Stimulated activated memory B cell treated with anti-CD40 and anti-IgM and Interleukin-4, amounts not matched to agents 10 μg/mL and 1 μg/mL and 100 μg/mL, for 72 hours (primary cell): ENCODE data around the gene SH3RF3.

Source experiments
- ATAC-seq: fragments of 150-1000 bp; cut with Tn5 transposase; 2 replicates; pipeline ENCODE4 v1.10.0; 2021
- H3K27ac Mint-ChIP-seq: one replicate; pipeline ENCODE4 v1.8.0; 2022; ENCODE audit warnings: mild to moderate bottlenecking, mixed read lengths
- H3K27me3 Mint-ChIP-seq: one replicate; pipeline ENCODE4 v1.8.0; 2022; ENCODE audit warnings: mixed read lengths
- H3K36me3 Mint-ChIP-seq: one replicate; pipeline ENCODE4 v1.8.0; 2022; ENCODE audit warnings: mixed read lengths
- H3K4me1 Mint-ChIP-seq: one replicate; pipeline ENCODE4 v1.8.0; 2022; ENCODE audit warnings: mixed read lengths
- H3K4me3 Mint-ChIP-seq: one replicate; pipeline ENCODE4 v1.8.0; 2022; ENCODE audit warnings: mild to moderate bottlenecking, moderate library complexity, mixed read lengths
- H3K9me3 Mint-ChIP-seq: one replicate; pipeline ENCODE4 v1.8.0; 2022; ENCODE audit warnings: mixed read lengths

Gene SH3RF3

GRCh38 chr2:109128048-109128615 is 873 bp upstream of the SH3RF3 start:
- Mint-ChIP-seq H3K27ac (no peak overlapping the region), H3K4me1 (peaks cover 21% of the 10 kb centered on the region), H3K36me3 (peaks cover 5% of the 10 kb centered on the region), H3K4me3 (peak overlapping the region; percentile 66), H3K27me3 (peaks cover 69% of the 10 kb centered on the region), H3K9me3 (no peaks in the 10 kb centered on the region)
- ATAC-seq: peak; percentile 29

GRCh38 chr2:109129356-109129920 is 433 bp downstream of the SH3RF3 start:
- H3K27ac Mint-ChIP-seq: no peak overlapping the region
- no peak overlapping the region for H3K4me3 Mint-ChIP-seq
- H3K27me3 Mint-ChIP-seq: peaks cover 75% of the 10 kb centered on the region
- H3K9me3 Mint-ChIP-seq: no peaks in the 10 kb centered on the region
- peaks cover 5% of the 10 kb centered on the region for H3K36me3 Mint-ChIP-seq
- ATAC-seq: no peak
- peaks cover 21% of the 10 kb centered on the region for H3K4me1 Mint-ChIP-seq

GRCh38 chr2:109129921-109130722 is 1.1 kb downstream of the SH3RF3 start:
- Mint-ChIP-seq H3K9me3 (no peaks in the 10 kb centered on the region), H3K27me3 (peaks cover 75% of the 10 kb centered on the region), H3K4me3 (peak overlapping the region; percentile 72), H3K27ac (no peak overlapping the region), H3K4me1 (peaks cover 21% of the 10 kb centered on the region), H3K36me3 (peaks cover 5% of the 10 kb centered on the region)
- no peak for ATAC-seq

DNA sequence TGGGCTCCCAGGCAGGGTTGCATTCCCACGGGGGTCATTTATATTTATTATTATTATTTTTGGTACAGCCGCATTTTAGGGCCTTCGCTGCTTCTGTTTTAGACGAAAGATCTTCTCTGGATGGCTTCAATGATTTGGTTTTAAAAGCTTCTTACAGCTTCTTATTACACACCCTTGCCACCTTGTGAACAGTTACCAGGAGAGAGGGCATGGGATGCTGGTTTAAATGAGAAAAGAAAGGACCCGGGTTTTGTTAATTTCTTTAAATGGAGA is 1.7 kb downstream of the SH3RF3 start:
- peaks cover 21% of the 10 kb centered on the region for H3K4me1 Mint-ChIP-seq
- H3K27me3 Mint-ChIP-seq: peaks cover 75% of the 10 kb centered on the region
- peaks cover 5% of the 10 kb centered on the region for H3K36me3 Mint-ChIP-seq
- H3K9me3 Mint-ChIP-seq: no peaks in the 10 kb centered on the region
- no peak overlapping the region for H3K27ac Mint-ChIP-seq
- no peak for ATAC-seq
- H3K4me3 Mint-ChIP-seq: no peak overlapping the region

DNA sequence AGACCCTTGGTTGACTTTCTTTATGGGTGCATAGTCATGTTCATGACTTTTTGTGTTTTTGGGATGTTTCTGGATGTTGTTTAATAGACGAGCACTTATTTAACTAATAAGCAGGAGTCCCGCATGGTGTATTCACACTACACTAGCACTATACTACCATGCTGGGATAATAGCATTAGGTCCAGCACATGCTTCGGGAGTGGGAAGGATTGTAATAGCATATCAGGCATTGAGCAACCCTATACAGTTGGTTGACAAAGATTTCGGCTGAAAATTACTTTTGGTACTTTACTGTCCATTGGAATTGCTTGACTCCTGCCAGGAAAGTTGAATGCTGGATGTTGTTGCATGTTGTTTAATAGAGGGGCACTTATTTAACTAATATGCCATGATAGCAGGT is 2.8 kb downstream of the SH3RF3 start:
- Mint-ChIP-seq H3K4me1 (peaks cover 21% of the 10 kb centered on the region), H3K27ac (no peak overlapping the region), H3K4me3 (no peak overlapping the region), H3K27me3 (peaks cover 66% of the 10 kb centered on the region), H3K9me3 (no peaks in the 10 kb centered on the region), H3K36me3 (peaks cover 5% of the 10 kb centered on the region)
- ATAC-seq: no peak

DNA sequence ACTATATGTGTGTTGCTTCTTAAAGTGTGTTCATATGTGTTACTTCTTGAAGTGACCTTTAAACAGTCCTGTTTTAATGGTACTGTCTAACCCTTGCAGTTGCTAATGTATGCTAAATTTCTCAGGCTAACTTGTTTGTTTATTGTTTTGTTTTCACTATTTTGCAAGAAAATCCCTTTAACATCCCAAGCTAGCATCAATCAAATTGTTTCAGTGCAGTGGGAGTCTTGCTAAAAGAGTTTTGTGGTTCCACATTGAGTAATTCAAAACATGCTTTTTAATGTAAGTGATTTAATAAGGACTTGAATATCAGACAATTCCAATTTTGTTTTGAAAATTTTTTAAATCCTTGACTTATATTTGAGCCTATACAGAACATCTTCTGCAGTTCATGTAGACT is 3.6 kb downstream of the SH3RF3 start:
- Mint-ChIP-seq H3K4me1 (peaks cover 21% of the 10 kb centered on the region), H3K27me3 (peaks cover 64% of the 10 kb centered on the region), H3K9me3 (no peaks in the 10 kb centered on the region), H3K27ac (no peak overlapping the region), H3K36me3 (peaks cover 5% of the 10 kb centered on the region), H3K4me3 (no peak overlapping the region)
- ATAC-seq: no peak

DNA sequence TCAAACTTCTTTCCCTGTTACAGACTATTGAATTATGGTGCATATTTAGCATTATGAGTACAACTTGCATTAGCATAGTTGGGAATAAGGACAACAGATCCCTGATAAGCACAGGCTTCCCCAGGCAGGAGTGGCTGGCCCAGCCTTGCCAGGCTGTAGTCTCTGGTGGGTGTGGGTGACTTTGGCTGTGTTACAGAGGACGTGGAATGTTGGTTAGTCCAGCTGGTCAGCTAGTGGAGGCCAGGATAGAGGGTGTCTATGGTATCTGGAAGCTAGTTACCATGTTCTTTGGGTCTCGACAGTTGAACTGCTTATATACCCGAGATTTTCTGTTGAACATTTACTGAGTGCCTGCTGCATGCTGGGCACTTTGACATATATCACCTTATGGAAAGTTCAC is 4.7 kb downstream of the SH3RF3 start:
- Mint-ChIP-seq H3K27me3 (peaks cover 62% of the 10 kb centered on the region), H3K4me1 (peaks cover 10% of the 10 kb centered on the region), H3K27ac (no peak overlapping the region), H3K4me3 (no peak overlapping the region), H3K36me3 (peaks cover 5% of the 10 kb centered on the region), H3K9me3 (no peaks in the 10 kb centered on the region)
- ATAC-seq: no peak

DNA sequence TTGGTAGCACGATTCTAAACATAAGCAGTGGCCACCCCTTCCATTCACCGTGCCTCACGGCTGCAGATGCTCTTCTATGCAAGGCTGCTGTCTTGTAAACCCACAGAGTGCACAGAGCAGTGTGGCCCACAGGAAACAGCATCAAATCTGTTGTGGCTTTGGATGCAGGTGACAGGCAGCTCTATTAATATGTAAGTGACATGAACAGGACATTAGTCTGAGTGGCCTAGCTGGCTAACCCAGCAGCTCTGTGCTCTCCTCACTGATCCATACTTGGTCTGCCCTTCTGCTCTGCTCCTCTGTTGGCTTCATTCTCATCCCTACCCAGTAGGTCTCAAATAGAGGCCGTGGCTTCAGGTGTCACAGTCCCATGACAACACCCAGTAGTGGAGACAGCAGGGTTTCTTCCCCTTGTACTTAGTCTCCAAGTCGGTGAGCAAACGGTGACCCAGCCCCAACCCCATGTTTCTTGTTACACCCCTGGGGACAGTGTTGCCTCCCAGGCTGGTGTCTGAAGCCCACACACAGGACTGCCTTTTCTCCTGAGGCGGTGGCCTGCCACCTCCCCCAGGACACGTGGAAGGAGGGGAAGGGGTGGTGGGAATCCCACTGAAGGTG is 5.8 kb downstream of the SH3RF3 start:
- Mint-ChIP-seq H3K27me3 (peaks cover 57% of the 10 kb centered on the region), H3K4me3 (no peak overlapping the region), H3K9me3 (no peaks in the 10 kb centered on the region), H3K27ac (no peak overlapping the region), H3K4me1 (peaks cover 7% of the 10 kb centered on the region), H3K36me3 (peaks cover 5% of the 10 kb centered on the region)
- ATAC-seq: peak; percentile 31

GRCh38 chr2:109135359-109136197 is 6.6 kb downstream of the SH3RF3 start:
- ATAC-seq: no peak
- no peaks in the 10 kb centered on the region for H3K36me3 Mint-ChIP-seq
- H3K27me3 Mint-ChIP-seq: peaks cover 49% of the 10 kb centered on the region
- H3K4me1 Mint-ChIP-seq: no peaks in the 10 kb centered on the region
- H3K27ac Mint-ChIP-seq: no peak overlapping the region
- no peaks in the 10 kb centered on the region for H3K9me3 Mint-ChIP-seq
- H3K4me3 Mint-ChIP-seq: no peak overlapping the region

DNA sequence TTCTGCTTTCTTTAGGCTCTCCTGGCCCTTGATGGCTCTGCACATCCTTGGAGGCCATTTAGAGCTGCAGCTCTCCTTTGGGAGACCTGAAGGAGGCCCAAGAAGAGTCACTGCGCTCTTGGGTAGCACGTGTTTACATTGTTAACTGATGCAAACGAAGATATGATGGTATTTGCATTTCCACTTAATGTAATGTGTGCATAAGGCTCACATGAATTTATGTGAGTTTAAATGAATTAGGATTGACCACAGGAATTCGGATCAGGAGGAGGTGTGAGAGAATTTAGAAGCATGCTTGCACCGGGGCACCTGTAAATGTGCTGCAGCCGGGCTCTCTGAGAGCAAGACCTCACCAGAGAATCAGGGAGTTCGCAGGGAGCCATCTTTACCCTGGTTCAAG is 7.5 kb downstream of the SH3RF3 start:
- H3K27me3 Mint-ChIP-seq: peaks cover 55% of the 10 kb centered on the region
- H3K36me3 Mint-ChIP-seq: no peaks in the 10 kb centered on the region
- no peaks in the 10 kb centered on the region for H3K9me3 Mint-ChIP-seq
- no peak overlapping the region for H3K4me3 Mint-ChIP-seq
- no peaks in the 10 kb centered on the region for H3K4me1 Mint-ChIP-seq
- ATAC-seq: no peak
- no peak overlapping the region for H3K27ac Mint-ChIP-seq

DNA sequence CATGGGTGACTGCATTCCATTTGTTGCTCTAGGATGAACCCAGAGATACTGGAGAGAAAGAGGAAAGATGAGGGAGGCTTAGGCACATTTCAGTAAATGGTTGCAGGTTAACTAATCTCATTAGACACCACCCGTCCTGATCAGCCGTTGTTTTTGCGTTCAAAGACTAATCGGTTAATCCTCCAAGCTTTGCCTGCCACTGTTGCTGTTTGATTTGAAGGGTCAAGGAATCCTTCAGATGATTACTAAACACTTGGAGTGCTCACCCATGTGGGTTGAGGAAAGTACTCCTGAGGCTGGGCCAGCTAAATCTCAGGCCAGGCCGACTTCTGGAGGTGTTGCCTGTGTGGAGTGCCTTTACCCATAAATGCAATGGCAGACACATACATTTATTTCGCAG is 8.6 kb downstream of the SH3RF3 start:
- H3K4me3 Mint-ChIP-seq: no peak overlapping the region
- no peak for ATAC-seq
- H3K27me3 Mint-ChIP-seq: peaks cover 64% of the 10 kb centered on the region
- no peaks in the 10 kb centered on the region for H3K36me3 Mint-ChIP-seq
- H3K4me1 Mint-ChIP-seq: no peaks in the 10 kb centered on the region
- H3K9me3 Mint-ChIP-seq: no peaks in the 10 kb centered on the region
- no peak overlapping the region for H3K27ac Mint-ChIP-seq

GRCh38 chr2:109138449-109138848 is 9.4 kb downstream of the SH3RF3 start:
- Mint-ChIP-seq H3K27ac (no peak overlapping the region), H3K4me3 (no peak overlapping the region), H3K27me3 (peaks cover 62% of the 10 kb centered on the region), H3K9me3 (no peaks in the 10 kb centered on the region), H3K4me1 (peaks cover 3% of the 10 kb centered on the region), H3K36me3 (no peaks in the 10 kb centered on the region)
- ATAC-seq: no peak

DNA sequence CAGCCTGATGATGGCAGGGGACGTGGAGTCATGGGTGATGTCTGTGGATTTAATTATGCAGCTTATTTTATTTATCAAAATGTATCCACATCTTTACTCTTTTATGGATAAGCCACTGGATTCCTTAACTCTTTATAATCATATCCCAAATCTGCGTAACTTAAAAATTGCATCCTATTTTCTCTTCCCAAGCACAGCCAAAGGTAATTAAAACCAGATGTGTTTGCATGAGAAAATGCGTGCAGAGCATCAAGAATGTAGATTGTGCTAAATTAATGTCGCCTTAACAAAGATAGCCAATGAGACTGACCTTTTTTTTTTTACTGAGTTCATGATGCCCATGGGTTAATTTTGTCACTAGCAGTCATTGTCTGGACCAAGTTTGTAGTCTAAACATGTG is 10.0 kb downstream of the SH3RF3 start:
- Mint-ChIP-seq H3K9me3 (no peaks in the 10 kb centered on the region), H3K27ac (no peak overlapping the region), H3K36me3 (no peaks in the 10 kb centered on the region), H3K4me1 (peaks cover 9% of the 10 kb centered on the region), H3K4me3 (no peak overlapping the region), H3K27me3 (peaks cover 56% of the 10 kb centered on the region)
- no peak for ATAC-seq

DNA sequence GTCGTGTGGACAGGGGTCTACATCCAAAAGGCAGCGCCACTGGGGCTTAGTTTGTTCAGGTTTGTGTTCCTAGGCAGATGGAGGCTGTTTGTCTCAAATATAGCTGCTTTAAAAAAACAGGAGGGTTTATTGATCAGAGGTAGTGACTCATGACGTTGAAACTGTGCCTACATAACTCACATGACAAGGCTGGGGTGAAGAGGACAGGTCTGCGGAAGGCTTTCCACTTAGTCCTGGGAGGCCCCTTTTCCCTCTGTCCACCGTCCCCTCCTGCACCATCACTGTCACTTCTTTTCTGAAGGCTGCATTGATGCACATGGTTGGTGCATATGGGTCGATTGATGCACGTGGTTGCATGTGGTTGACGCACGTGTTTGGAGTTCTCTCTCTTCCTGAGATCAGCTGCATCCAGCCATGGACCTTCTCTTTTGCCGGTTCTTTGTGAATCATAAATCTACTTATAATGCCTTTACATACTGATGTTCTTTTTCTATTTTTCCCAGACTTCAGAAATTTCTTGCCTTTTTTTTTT is 10.9 kb downstream of the SH3RF3 start:
- Mint-ChIP-seq H3K36me3 (no peaks in the 10 kb centered on the region), H3K9me3 (no peaks in the 10 kb centered on the region), H3K27ac (no peak overlapping the region), H3K27me3 (peaks cover 48% of the 10 kb centered on the region), H3K4me3 (no peak overlapping the region), H3K4me1 (peaks cover 15% of the 10 kb centered on the region)
- ATAC-seq: no peak

DNA sequence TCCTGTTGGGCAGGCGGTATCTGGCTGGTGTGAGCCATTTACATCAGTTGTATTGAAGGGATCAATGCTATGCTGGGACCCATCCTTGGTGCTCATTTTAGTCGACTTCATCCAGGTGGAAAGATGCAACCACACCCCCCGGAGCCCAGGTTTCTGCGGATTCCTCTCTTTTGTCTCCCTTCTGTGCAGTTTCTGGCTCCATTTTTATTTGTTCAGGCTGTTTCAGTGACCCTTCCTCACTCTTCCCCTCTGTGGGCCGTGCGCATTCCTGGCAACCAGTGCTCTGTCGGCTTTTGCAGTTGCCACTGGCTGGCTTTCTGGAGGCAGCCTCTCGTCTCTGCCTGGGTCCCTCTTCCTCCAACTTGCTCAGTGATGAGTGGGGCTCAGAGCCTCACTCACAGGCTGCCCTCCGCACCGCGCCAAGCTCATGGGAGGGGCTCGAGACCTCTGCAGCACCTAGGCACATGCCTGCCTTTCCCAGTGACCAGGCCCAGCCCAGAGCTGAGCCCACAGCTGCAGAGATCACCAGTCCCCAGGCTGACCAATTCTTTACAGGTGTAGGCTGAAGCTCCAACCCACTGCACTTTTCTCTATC is 12.1 kb downstream of the SH3RF3 start:
- Mint-ChIP-seq H3K27me3 (peaks cover 39% of the 10 kb centered on the region), H3K27ac (no peak overlapping the region), H3K4me3 (no peak overlapping the region), H3K9me3 (no peaks in the 10 kb centered on the region), H3K36me3 (no peaks in the 10 kb centered on the region), H3K4me1 (peaks cover 16% of the 10 kb centered on the region)
- no peak for ATAC-seq
